AG10803 (cell line): ENCODE measurements around the gene DTNB.
"Not testable (repeated sequence)": the region's sequence is repeated elsewhere in the genome, so short reads cannot be mapped to it uniquely, and the experiment has no call there.

Source experiments
- DNase-seq: peaks from one replicate; pipeline ENCODE4 v3.0.0; 2010; ENCODE audit warnings: low read depth
- H3K4me3 ChIP-seq: 2 replicates; pipeline ENCODE4 v1.5.1; 2011; ENCODE audit warnings: mild to moderate bottlenecking, low read length, control low read depth
- TF ChIP-seq, protein P1 (sequence below): conservative IDR thresholded peaks from 2 replicates; pipeline ENCODE4 v1.5.1; 2011; ENCODE audit warnings: mild to moderate bottlenecking, low read length, control low read depth, inconsistent platforms

Gene DTNB

DNA sequence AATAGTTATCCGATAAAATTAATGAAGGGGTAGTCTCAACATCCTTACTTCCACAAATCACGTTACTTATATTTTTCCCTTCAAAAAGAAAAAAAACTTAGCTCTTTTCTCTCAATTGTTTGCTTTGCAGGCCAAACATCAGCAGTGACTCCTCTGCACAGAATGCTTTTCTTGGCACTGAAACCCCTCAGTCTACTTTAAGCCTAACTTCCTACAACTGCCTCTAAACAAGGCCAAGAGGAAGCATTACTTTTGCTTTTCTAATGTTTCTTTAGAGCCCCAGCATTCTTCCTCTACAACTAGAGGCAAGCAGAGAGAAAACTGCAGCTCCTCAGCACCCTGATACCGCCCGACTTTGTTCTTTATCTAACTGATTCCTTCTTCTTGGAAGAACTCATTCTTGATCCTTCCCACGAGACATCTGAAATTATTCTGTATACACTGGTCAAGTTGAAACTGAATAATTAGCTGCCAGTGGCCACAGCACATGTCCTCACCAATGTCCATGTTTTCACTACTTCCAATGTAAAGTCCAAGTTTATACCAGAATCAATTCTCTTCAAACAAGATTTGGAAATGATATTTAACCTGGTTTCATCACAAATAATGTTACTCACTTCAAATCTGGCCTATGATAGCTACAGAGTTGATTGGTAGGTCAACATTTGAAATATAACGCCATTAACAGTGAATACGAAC, 55.3 kb downstream of the DTNB start:
- peak; percentile 66 for DNase-seq
- H3K4me3 ChIP-seq = no peak overlapping the region
- TF ChIP-seq, protein P1, sequence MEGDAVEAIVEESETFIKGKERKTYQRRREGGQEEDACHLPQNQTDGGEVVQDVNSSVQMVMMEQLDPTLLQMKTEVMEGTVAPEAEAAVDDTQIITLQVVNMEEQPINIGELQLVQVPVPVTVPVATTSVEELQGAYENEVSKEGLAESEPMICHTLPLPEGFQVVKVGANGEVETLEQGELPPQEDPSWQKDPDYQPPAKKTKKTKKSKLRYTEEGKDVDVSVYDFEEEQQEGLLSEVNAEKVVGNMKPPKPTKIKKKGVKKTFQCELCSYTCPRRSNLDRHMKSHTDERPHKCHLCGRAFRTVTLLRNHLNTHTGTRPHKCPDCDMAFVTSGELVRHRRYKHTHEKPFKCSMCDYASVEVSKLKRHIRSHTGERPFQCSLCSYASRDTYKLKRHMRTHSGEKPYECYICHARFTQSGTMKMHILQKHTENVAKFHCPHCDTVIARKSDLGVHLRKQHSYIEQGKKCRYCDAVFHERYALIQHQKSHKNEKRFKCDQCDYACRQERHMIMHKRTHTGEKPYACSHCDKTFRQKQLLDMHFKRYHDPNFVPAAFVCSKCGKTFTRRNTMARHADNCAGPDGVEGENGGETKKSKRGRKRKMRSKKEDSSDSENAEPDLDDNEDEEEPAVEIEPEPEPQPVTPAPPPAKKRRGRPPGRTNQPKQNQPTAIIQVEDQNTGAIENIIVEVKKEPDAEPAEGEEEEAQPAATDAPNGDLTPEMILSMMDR = no peak

- TF ChIP-seq, protein P1 = no peak
- DNase-seq = no peak
- H3K4me3 ChIP-seq = no peak overlapping the region
These were observed 57.5 kb downstream of the DTNB start for GRCh38 chr2:25615920-25616319.

DNA sequence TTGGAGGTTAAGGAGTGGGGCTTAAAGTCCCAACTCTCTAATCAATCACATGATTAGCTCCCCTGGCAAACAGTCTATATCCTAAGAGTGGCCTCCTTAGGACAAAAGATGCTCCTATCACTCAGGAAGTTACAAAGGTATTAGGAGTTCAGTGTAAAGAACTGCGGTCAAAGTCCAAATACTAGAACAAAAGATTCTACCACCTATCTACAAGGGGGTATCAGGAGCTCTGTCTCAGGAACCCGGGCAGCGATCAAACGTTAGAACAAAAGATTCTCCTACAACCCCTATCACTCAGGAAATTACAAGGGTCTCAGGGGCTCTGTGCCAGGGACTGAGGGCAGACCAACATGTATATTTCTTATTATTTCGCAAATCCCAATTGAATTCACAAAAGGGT, 58.0 kb downstream of the DTNB start:
- DNase-seq = no peak
- no peak overlapping the region for H3K4me3 ChIP-seq
- TF ChIP-seq, protein P1 = no peak

DNA sequence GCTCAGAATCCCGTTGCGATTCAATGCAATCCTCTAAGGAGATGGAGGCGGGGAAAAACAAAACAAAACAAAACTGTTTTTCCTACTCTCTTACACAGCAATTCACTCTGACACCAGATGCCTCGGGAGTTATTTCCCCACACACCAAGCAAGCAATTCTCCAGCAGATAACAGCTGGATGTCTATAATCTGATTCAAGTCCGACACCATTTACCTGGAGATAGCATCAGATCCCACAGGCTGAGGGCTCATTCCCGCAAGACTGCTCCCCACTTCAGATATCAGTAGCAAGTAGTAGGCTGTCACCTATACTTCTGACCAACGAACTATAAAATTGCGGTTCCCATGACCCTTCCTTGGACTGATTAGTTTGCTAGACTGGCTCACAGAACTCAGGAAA, 58.7 kb downstream of the DTNB start:
- TF ChIP-seq, protein P1 = no peak
- H3K4me3 ChIP-seq = no peak overlapping the region
- DNase-seq = no peak

DNA sequence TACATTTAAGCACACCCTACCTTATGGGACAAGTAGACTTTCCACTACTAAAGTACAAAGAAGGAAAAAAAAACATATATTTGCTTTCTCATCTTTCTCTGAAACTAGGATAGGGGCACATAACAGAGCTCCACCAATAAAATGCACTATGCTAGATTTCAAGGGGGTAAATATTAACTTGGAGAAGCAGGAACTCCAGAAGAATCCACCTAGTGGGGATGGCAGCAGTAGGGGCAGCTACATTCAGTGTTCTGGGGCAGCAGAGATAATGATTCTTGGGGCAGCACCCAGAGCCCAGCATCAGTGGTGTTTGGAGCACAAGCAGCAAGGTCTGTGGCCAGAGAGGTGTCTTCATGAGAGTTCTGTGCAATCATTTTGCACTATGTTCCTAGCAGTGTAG, 64.7 kb downstream of the DTNB start:
- DNase-seq = no peak
- TF ChIP-seq, protein P1 = no peak
- no peak overlapping the region for H3K4me3 ChIP-seq

DNA sequence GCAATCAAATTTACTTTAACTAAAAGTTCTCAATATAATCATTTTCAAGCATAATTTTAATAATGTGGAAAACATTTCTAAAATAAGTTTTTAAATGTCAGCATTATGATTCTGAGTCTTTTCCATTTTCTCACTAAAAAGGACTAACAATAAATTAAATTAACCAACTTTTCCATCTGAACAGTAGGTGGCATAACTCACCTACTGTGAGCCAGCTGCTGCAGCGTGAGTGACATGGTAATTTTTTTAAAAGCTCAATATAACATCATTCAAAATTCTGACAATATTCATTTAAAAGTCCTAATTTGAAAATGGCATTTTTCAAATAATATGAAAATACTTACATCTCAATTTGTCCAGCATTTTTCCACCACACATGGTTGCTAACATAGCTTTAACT, 66.5 kb downstream of the DTNB start:
- peak; percentile 22 for DNase-seq
- TF ChIP-seq, protein P1 = peak; percentile 51
- no peak overlapping the region for H3K4me3 ChIP-seq

- no peak for DNase-seq
- TF ChIP-seq, protein P1 = no peak
- H3K4me3 ChIP-seq = no peak overlapping the region
These were observed 71.0 kb downstream of the DTNB start for GRCh38 chr2:25602333-25602723.

DNA sequence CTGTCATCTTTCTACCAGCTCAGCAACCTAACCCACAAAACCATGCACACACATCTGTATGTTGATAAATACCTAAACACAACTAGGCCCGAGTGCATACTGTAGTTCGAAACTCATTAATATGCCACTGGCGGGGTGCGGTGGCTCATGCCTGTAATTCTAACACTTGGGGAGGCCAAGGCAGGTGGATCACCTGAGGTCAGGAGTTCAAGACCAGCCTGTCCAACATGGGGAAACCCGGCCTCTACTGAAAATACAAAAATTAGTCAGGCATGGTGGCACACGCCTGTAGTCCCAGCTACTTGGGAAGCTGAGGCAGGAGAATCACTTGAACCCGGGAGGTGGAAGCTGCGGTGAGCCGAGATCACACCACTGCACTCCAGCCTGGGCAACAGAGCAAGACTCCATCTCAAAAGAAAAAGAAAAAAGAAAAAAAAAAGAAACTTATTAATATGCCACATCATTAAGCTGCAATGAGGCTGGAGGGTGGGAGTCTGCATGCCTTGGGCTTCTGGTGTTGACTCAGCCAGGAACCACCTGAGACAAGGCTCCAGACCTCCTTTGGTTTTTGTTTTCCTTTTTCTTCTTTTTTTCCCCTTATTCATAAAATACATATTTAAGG, 71.6 kb downstream of the DTNB start:
- not testable (repeated sequence) for H3K4me3 ChIP-seq, DNase-seq
